HEK293 (cell line): ENCODE results near the gene C2CD2.

Experiments used
- CTCF ChIA-PET: fragments of 350-600 bp; formaldehyde crosslinking; extraction: SDS; loops from one replicate; lab custom pipeline; 2021; ENCODE audit warnings: antibody characterized with exemption; lab: Yijun Ruan, JAX
- POLR2A ChIA-PET: fragments of 300-600 bp; formaldehyde crosslinking; extraction: SDS; loops from one replicate; lab custom pipeline; 2020; ENCODE audit warnings: antibody characterized with exemption, inconsistent platforms; lab: Yijun Ruan, JAX
- H3K27ac ChIP-seq: fragments of 200-500 bp; sonication (Bioruptor generic); 2 replicates; pipeline ENCODE4 v1.5.1; 2014; ENCODE audit warnings: low read depth, low read length, control low read depth, inconsistent platforms; ENCODE audit errors: extremely low read depth
- H3K36me3 ChIP-seq, 2 experiments: fragments of 200-500 bp in 1 of 2; sonication (Bioruptor generic) in 1 of 2; 1 replicate in 1 of 2; 2 replicates in 1 of 2; pipeline ENCODE4 v1.5.1; 2014 to 2017; ENCODE audit warnings: inconsistent platforms in 2 of 2, low read length in 2 of 2; ENCODE audit not compliant: control insufficient read depth in 2 of 2, insufficient read depth in 1 of 2
- H3K4me1 ChIP-seq: fragments of 200-500 bp; sonication (Bioruptor generic); 2 replicates; pipeline ENCODE4 v1.5.1; 2014; ENCODE audit warnings: mild to moderate bottlenecking, low read length, inconsistent platforms; ENCODE audit not compliant: control insufficient read depth, insufficient read depth
- H3K4me3 ChIP-seq: 2 replicates; pipeline ENCODE4 v1.5.1; 2011; ENCODE audit warnings: low read depth, mild to moderate bottlenecking, control low read depth, low read length, moderate library complexity
- H3K9me3 ChIP-seq: fragments of 200-500 bp; sonication (Bioruptor generic); 2 replicates; pipeline ENCODE4 v1.5.1; 2014; ENCODE audit warnings: low read depth, low read length, inconsistent platforms; ENCODE audit not compliant: control insufficient read depth, insufficient read depth
- GFI1B ChIP-seq: fragments of 450-650 bp; formaldehyde crosslinking; IDR thresholded peaks from 2 replicates; pipeline ENCODE4 v1.5.1; 2016; ENCODE audit warnings: missing biosample characterization, missing genetic modification characterization
- INSM2 ChIP-seq: fragments of 450-650 bp; formaldehyde crosslinking; IDR thresholded peaks from 2 replicates; pipeline ENCODE4 v1.5.1; 2016; ENCODE audit warnings: missing biosample characterization, missing genetic modification characterization
- PRDM6 ChIP-seq: fragments of 450-650 bp; formaldehyde crosslinking; IDR thresholded peaks from 2 replicates; pipeline ENCODE4 v1.5.1; 2017; ENCODE audit warnings: missing biosample characterization, missing genetic modification characterization
- YY2 ChIP-seq: fragments of 450-650 bp; formaldehyde crosslinking; IDR thresholded peaks from 2 replicates; pipeline ENCODE4 v1.5.1; 2016; ENCODE audit warnings: missing biosample characterization, missing genetic modification characterization
- ZBTB6 ChIP-seq: fragments of 450-650 bp; formaldehyde crosslinking; IDR thresholded peaks from 2 replicates; pipeline ENCODE4 v1.5.1; 2017; ENCODE audit warnings: missing biosample characterization, missing genetic modification characterization
- ZBTB8A ChIP-seq: fragments of 450-650 bp; formaldehyde crosslinking; IDR thresholded peaks from 2 replicates; pipeline ENCODE4 v1.5.1; 2016; ENCODE audit warnings: missing biosample characterization, missing genetic modification characterization
- ZFHX2 ChIP-seq: fragments of 450-650 bp; formaldehyde crosslinking; conservative IDR thresholded peaks from 2 replicates; pipeline ENCODE4 v1.5.1; 2016; ENCODE audit warnings: missing biosample characterization, missing genetic modification characterization
- ZNF292 ChIP-seq: fragments of 450-650 bp; formaldehyde crosslinking; IDR thresholded peaks from 2 replicates; pipeline ENCODE4 v1.5.1; 2016; ENCODE audit warnings: low read depth, missing biosample characterization, missing genetic modification characterization, borderline replicate concordance
- ZNF366 ChIP-seq: fragments of 450-650 bp; formaldehyde crosslinking; conservative IDR thresholded peaks from 2 replicates; pipeline ENCODE4 v1.5.1; 2016; ENCODE audit warnings: missing biosample characterization, missing genetic modification characterization
- ZNF391 ChIP-seq: fragments of 450-650 bp; formaldehyde crosslinking; IDR thresholded peaks from 2 replicates; pipeline ENCODE4 v1.5.1; 2016; ENCODE audit warnings: low read depth, missing biosample characterization, missing genetic modification characterization, borderline replicate concordance
- ZNF501 ChIP-seq: fragments of 450-650 bp; formaldehyde crosslinking; IDR thresholded peaks from 2 replicates; pipeline ENCODE4 v1.5.1; 2016; ENCODE audit warnings: missing biosample characterization, missing genetic modification characterization
- ZNF558 ChIP-seq: fragments of 450-650 bp; formaldehyde crosslinking; IDR thresholded peaks from 2 replicates; pipeline ENCODE4 v1.5.1; 2016; ENCODE audit warnings: missing biosample characterization, missing genetic modification characterization
- ZNF621 ChIP-seq: fragments of 450-650 bp; formaldehyde crosslinking; IDR thresholded peaks from 2 replicates; pipeline ENCODE4 v1.5.1; 2017; ENCODE audit warnings: missing biosample characterization, missing genetic modification characterization
- ZNF624 ChIP-seq: fragments of 450-650 bp; formaldehyde crosslinking; IDR thresholded peaks from 2 replicates; pipeline ENCODE4 v1.5.1; 2017; ENCODE audit warnings: missing biosample characterization, missing genetic modification characterization
- ZNF677 ChIP-seq: fragments of 450-650 bp; IDR thresholded peaks from 2 replicates; pipeline ENCODE4 v1.5.0; 2018; ENCODE audit warnings: missing biosample characterization, mild to moderate bottlenecking, missing genetic modification characterization, moderate library complexity
- TF ChIP-seq, protein P1 (sequence below): fragments of 450-650 bp; formaldehyde crosslinking; IDR thresholded peaks from 2 replicates; pipeline ENCODE4 v1.5.1; 2016; ENCODE audit warnings: missing biosample characterization, missing genetic modification characterization, borderline replicate concordance
- TF ChIP-seq, protein P2 (sequence below): fragments of 450-650 bp; formaldehyde crosslinking; IDR thresholded peaks from 2 replicates; pipeline ENCODE4 v1.5.1; 2016; ENCODE audit warnings: missing biosample characterization, missing genetic modification characterization
- TF ChIP-seq, protein P3 (sequence below): fragments of 450-650 bp; IDR thresholded peaks from 2 replicates; pipeline ENCODE4 v1.5.1; 2018; ENCODE audit warnings: missing biosample characterization, mild to moderate bottlenecking, missing genetic modification characterization

The C2CD2 gene

GRCh38 chr21:41837756-41838297 is 116.0 kb downstream of the C2CD2 start:
- H3K4me1 ChIP-seq: no peaks in the 10 kb centered on the region
- ChIA-PET CTCF (interaction anchor here (1.3 to 1.5 kb wide), 2 partner anchors 21 to 226 kb away, joined by 5 to 6 read pairs; no protein-coding TSS in a partner anchor), POLR2A (no interaction called here)
- no peak overlapping the region for H3K4me3 ChIP-seq
- no peak overlapping the region for H3K27ac ChIP-seq
- peaks cover 0 to 27% of the 10 kb centered on the region in 2 experiments; a peak in 1 of 3 replicates for H3K36me3 ChIP-seq
- no peaks in the 10 kb centered on the region for H3K9me3 ChIP-seq
- TF ChIP-seq ZNF624: no peak
- no peak for TF ChIP-seq ZNF558 (tag by site-specific recombination)
- TF ChIP-seq PRDM6 (tag by site-specific recombination): no peak
- TF ChIP-seq ZNF501: no peak
- TF ChIP-seq, protein P1, sequence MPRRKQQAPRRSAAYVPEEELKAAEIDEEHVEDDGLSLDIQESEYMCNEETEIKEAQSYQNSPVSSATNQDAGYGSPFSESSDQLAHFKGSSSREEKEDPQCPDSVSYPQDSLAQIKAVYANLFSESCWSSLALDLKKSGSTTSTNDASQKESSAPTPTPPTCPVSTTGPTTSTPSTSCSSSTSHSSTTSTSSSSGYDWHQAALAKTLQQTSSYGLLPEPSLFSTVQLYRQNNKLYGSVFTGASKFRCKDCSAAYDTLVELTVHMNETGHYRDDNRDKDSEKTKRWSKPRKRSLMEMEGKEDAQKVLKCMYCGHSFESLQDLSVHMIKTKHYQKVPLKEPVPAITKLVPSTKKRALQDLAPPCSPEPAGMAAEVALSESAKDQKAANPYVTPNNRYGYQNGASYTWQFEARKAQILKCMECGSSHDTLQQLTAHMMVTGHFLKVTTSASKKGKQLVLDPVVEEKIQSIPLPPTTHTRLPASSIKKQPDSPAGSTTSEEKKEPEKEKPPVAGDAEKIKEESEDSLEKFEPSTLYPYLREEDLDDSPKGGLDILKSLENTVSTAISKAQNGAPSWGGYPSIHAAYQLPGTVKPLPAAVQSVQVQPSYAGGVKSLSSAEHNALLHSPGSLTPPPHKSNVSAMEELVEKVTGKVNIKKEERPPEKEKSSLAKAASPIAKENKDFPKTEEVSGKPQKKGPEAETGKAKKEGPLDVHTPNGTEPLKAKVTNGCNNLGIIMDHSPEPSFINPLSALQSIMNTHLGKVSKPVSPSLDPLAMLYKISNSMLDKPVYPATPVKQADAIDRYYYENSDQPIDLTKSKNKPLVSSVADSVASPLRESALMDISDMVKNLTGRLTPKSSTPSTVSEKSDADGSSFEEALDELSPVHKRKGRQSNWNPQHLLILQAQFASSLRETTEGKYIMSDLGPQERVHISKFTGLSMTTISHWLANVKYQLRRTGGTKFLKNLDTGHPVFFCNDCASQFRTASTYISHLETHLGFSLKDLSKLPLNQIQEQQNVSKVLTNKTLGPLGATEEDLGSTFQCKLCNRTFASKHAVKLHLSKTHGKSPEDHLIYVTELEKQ: no peak
- no peak for TF ChIP-seq ZNF292 (tag by site-specific recombination)
- TF ChIP-seq GFI1B (tag by site-specific recombination): no peak
- TF ChIP-seq ZBTB8A (tag by site-specific recombination): no peak
- no peak for TF ChIP-seq ZBTB6
- TF ChIP-seq ZNF677 (tag by site-specific recombination): no peak
- TF ChIP-seq ZNF366 (tag by site-specific recombination): no peak
- TF ChIP-seq YY2 (tag by site-specific recombination): no peak
- no peak for TF ChIP-seq ZNF621
- TF ChIP-seq ZFHX2 (tag by site-specific recombination): no peak
- TF ChIP-seq, protein P2, sequence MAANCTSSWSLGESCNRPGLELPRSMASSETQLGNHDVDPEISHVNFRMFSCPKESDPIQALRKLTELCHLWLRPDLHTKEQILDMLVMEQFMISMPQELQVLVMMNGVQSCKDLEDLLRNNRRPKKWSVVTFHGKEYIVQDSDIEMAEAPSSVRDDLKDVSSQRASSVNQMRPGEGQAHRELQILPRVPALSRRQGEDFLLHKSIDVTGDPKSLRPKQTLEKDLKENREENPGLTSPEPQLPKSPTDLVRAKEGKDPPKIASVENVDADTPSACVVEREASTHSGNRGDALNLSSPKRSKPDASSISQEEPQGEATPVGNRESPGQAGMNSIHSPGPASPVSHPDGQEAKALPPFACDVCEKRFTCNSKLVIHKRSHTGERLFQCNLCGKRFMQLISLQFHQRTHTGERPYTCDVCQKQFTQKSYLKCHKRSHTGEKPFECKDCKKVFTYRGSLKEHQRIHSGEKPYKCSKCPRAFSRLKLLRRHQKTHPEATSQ: no peak
- TF ChIP-seq, protein P3, sequence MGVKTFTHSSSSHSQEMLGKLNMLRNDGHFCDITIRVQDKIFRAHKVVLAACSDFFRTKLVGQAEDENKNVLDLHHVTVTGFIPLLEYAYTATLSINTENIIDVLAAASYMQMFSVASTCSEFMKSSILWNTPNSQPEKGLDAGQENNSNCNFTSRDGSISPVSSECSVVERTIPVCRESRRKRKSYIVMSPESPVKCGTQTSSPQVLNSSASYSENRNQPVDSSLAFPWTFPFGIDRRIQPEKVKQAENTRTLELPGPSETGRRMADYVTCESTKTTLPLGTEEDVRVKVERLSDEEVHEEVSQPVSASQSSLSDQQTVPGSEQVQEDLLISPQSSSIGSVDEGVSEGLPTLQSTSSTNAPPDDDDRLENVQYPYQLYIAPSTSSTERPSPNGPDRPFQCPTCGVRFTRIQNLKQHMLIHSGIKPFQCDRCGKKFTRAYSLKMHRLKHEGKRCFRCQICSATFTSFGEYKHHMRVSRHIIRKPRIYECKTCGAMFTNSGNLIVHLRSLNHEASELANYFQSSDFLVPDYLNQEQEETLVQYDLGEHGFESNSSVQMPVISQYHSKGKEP (tag by site-specific recombination): no peak
- TF ChIP-seq INSM2: no peak
- no peak for TF ChIP-seq ZNF391 (tag by site-specific recombination)
